Omental fat pad (tissue), 4 donors: Measurements from ENCODE around the gene SOS2. TPM values are rescaled to one million over a fixed set of nuclear protein-coding genes. Genes with fewer than 3 reads are reported as not detected.

ENCODE experiments used
- ATAC-seq: fragments of 150-250 bp; one replicate; pipeline ENCODE4 v1.9.1; 2016; ENCODE audit warnings: mild to moderate bottlenecking, moderate library complexity; ENCODE audit not compliant: low FRiP score
- DNase-seq: peaks from one replicate; pipeline ENCODE4 v3.0.0-alpha.2; 2019; ENCODE audit warnings: low spot score
- CTCF ChIP-seq, 3 donors: fragments of 450-650 bp; IDR thresholded peaks; one replicate each; pipeline ENCODE4 v1.5.1; 2016 to 2017; ENCODE audit warnings: antibody characterized with exemption in 3 of 3, mild to moderate bottlenecking in 3 of 3, moderate library complexity in 2 of 3
- total RNA-seq, 4 donors: library from RNA; depleted of rRNA; stranded (reverse); fragments of >200 nt; gene quantifications; one replicate each; pipeline ENCODE4 v1.1.0, GENCODE V29; 2016

The SOS2 gene
- total RNA-seq, 4 donors from 2014 or later, result 31.3 to 53.0 (median 32.2) TPM

- DNase-seq (no peak), ATAC-seq (no peak)
- no peak for TF ChIP-seq CTCF (IDR thresholded peaks at IDR 0.05)
Observed at GRCh38 chr14:50156111-50156510, 75.3 kb downstream of the SOS2 start.

- TF ChIP-seq CTCF (IDR thresholded peaks at IDR 0.05), result no peak
- DNase-seq, result no peak
- no peak for ATAC-seq
Observed at GRCh38 chr14:50148799-50149198, 82.6 kb downstream of the SOS2 start.

- DNase-seq, result no peak
- ATAC-seq, result no peak
- TF ChIP-seq CTCF (IDR thresholded peaks at IDR 0.05), result no peak
Observed at GRCh38 chr14:50139192-50139591, 92.2 kb downstream of the SOS2 start.

DNA sequence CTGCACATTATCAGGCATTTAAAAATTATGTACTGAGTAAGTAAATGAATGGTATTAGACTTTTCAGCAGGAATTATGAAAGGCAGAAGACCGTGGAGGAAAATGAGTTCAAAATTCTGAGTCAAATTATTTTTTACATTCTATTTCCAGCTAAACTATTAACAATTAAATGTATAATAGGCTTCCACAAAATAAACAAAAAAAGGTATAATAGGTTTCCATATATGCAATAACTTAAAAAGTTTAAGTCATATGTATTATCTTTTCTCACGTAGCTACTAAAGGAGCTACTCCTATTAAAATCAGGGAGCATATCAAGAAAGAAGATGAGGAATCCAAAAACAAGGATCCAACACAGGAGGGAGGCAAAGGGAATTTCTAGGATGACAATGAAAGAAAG, 103.6 kb downstream of the SOS2 start:
- no peak for DNase-seq
- no peak for TF ChIP-seq CTCF (IDR thresholded peaks at IDR 0.05)
- no peak for ATAC-seq

GRCh38 chr14:50123062-50123461, 108.3 kb downstream of the SOS2 start:
- ATAC-seq, result no peak
- DNase-seq, result no peak
- TF ChIP-seq CTCF (IDR thresholded peaks at IDR 0.05), result no peak

DNA sequence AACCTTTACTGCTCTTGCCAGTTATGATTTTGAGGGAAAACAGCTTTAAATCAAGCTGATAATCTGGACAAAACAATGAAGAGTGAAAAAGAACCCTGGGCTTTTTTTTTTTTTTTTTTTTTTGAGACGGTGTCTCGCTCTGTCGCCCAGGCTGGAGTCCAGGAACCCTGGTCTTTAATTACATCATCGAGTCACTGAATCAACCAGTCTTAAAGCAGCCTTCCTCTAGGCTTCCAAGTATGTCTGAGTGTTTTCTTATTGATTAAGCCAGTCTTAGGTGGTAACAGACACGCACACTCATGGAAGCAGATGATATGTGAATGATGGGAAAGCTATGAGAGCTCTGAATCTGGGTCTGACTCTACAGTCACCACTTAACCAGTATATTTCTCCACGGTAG, 109.1 kb downstream of the SOS2 start:
- no peak for DNase-seq
- no peak for TF ChIP-seq CTCF (IDR thresholded peaks at IDR 0.05)
- ATAC-seq, result no peak

DNA sequence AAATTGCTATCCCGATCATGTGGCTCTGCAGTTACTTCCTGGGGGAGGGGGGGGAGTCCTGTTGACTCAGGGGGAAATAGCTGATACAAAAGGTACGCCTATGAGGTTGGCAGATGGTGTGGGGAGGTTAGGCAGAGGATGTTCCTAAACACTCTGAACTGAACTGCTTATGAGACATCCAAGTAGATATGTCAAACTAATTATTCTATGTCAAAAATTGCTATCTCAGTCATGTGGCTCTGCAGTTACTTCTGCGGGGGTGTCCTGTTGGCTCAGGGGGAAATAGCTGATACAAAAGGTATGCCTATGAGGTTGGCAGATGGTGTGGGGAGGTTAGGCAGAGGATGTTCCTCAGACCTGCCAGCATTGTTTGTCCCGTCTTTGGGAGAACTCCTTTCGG, 109.9 kb downstream of the SOS2 start:
- no peak for TF ChIP-seq CTCF (IDR thresholded peaks at IDR 0.05)
- ATAC-seq (no peak), DNase-seq (no peak)
